Fibroblast of peridontal ligament (primary cell): ENCODE results near the gene KREMEN2.

ENCODE experiments used
- DNase-seq: peaks from one replicate; pipeline ENCODE4 v3.0.0-alpha.2; 2010; ENCODE audit errors: extremely low read depth

KREMEN2 gene

GRCh38 chr16:3004781-3005284 lies 40.8 kb downstream of the KREMEN2 start:
- DNase-seq, result no peak

- no peak for DNase-seq
These were observed 43.2 kb downstream of the KREMEN2 start for GRCh38 chr16:3007059-3007956.

- no peak for DNase-seq
These were observed 44.0 kb downstream of the KREMEN2 start for GRCh38 chr16:3007957-3008689.

GRCh38 chr16:3008690-3009037 lies 44.6 kb downstream of the KREMEN2 start:
- DNase-seq, result no peak

GRCh38 chr16:3009568-3010390 lies 45.7 kb downstream of the KREMEN2 start:
- no peak for DNase-seq

- DNase-seq, result no peak
These were observed 46.4 kb downstream of the KREMEN2 start for GRCh38 chr16:3010510-3010909.

GRCh38 chr16:3012246-3012645 lies 48.2 kb downstream of the KREMEN2 start:
- DNase-seq, result no peak

DNA sequence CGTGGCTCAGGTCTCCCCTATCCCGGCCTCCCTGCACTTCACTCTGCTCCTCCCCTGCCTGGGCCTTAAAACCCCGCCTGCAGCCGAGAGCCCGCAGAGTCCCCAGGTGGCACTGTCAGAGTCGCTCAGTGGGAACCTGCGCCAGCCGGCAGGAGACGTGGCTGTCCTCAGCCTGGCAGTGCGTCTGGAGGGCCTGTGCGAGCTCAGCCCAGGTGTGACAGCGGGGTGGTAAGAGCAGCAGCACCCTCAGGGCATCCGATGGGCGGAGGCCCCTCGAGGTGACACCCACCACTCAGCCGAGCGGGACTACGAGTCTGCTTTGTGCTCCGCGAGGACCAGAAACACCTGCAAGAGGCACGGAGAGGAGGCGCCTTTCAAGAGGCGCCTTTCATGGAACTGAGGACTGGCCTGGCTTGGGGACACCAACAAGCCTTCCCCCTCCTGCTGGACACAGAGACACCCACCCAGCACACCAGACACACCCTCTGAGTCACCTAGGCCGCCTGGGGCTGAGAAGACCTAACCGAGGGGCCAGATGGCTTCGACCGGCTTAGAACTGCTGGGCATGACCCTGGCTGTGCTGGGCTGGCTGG lies 48.8 kb downstream of the KREMEN2 start, which contains the start of gene CLDN9:
CLDN9 (plus strand) TSS at position 96 of the 593 bp plus-strand sequence; CDS start at position 536, 440 bp downstream.
- DNase-seq, result no peak

GRCh38 chr16:3013491-3013951 lies 49.4 kb downstream of the KREMEN2 start:
- no peak for DNase-seq

DNA sequence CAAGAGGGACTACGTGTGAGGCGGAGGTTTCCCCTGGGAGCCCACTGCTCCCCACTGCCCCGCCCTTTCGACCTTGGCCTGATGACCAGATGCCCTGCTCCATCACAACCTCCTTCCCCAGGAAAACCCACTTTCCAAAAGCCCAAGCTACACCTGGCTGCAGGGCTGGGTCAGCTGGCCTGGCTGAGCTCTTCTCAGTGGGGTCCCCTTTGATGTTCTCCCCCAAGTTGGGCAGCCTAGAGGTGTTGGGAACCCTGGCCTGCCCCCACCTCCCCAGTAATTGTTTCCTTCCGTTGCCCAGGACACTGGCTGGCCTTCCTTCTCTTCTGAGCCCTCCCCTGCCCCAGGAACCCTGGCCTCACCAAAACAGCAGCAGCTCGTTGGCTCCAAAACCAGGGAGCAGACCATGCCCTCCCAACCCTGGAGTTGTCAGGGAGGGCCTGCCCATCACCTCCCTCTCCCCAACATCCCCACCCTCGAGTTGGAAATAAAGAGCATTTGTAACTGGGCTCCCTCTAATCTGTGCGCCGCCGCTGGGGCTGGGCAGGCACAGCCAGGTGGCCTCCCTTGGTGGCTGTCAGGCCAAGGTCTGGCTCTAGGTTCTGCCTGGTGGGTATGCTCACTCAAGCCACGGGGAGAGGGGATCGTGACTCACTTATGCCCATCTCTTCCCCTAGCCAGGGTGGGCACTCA lies 50.1 kb downstream of the KREMEN2 start:
- no peak for DNase-seq

DNA sequence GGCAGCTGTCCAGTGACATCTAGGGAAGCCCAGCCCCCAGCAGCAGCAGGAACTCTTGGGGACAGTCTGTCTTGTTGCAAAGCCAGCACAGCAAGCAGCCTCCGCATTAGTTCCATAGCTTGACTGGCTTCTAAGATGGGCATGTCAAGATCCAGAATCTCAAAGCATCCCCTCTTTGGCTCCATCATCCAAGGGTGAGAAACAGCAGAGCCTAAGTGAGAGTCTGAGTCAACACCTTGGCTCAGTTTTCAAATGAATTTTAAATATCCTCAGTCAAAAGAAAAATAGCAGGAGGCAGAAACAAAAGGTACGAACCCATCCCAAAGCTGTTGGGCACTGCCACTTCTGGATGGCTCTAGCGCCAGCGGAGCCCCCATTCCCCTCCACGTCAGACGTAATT lies 50.9 kb downstream of the KREMEN2 start:
- no peak for DNase-seq

- DNase-seq, result no peak
These were observed 51.9 kb downstream of the KREMEN2 start for GRCh38 chr16:3015865-3016521.

- DNase-seq, result no peak
These were observed 53.3 kb downstream of the KREMEN2 start for GRCh38 chr16:3017344-3017743.
